HCT116 (cell line): Measurements from ENCODE around the gene NEURL3. TPM values are rescaled to one million over a fixed set of nuclear protein-coding genes. Genes with fewer than 3 reads are reported as not detected.

Experiments
- ATAC-seq: fragments of 200-7000 bp; cut with Tn5 transposase; 2 replicates; pipeline ENCODE4 v1.9.1; 2020; ENCODE audit warnings: mild to moderate bottlenecking, moderate library complexity
- BruUV-seq: library from RNA; stranded (reverse); fragments of 400-500 nt; replicated peaks from 2 replicates; lab custom pipeline; 2021; lab: Mats Ljungman, UMichigan
- CTCF ChIA-PET: fragments of 300-600 bp; sonication (Branson Sonifier 250); formaldehyde crosslinking; loops from one replicate; lab custom pipeline; 2021; ENCODE audit warnings: antibody characterized with exemption; lab: Charles Lee
- POLR2A ChIA-PET: fragments of 300-600, 350-600 bp; sonication (Branson Sonifier 250); formaldehyde crosslinking; loops from one replicate; lab custom pipeline; 2021; ENCODE audit warnings: antibody characterized with exemption; lab: Charles Lee
- RAD21 ChIA-PET, 2 experiments: fragments of 300-600 bp; sonication (Branson Sonifier 250); formaldehyde crosslinking; loops; one replicate each; lab custom pipeline; 2023; ENCODE audit warnings: low total read pairs in 2 of 2; ENCODE audit not compliant: uncharacterized antibody in 2 of 2, unreplicated experiment in 2 of 2, low non-redundant PET in 1 of 2; lab: Charles Lee
- DNase-seq: peaks from one replicate; pipeline ENCODE4 v3.0.0-alpha.2; 2010; ENCODE audit warnings: low read depth, low spot score
- H2AFZ ChIP-seq: fragments of 200-600 bp; shearing (Covaris generic), sonication (generic); 2 replicates; pipeline ENCODE4 v1.6.1; 2017; ENCODE audit warnings: low read depth, mixed run types, mixed read lengths, antibody characterized with exemption, low read length; ENCODE audit not compliant: poor library complexity, severe bottlenecking
- H3K27ac ChIP-seq: 2 replicates; pipeline ENCODE4 v1.5.1; 2012; ENCODE audit warnings: low read depth, low read length
- H3K27me3 ChIP-seq: fragments of 200-600 bp; sonication (generic); 2 replicates; pipeline ENCODE4 v1.6.1; 2016; ENCODE audit warnings: mixed run types, low read length, mixed read lengths; ENCODE audit not compliant: insufficient read depth
- H3K36me3 ChIP-seq, 2 experiments: fragments of 200-500 bp in 1 of 2; fragments of 200-600 bp in 1 of 2; sonication (Bioruptor generic) in 1 of 2; sonication (generic) in 1 of 2; 2 replicates each; pipeline versions ENCODE4 v1.5.1 to v1.6.1; 2014 to 2016; ENCODE audit warnings: low read length in 2 of 2, inconsistent platforms in 1 of 2, mixed read lengths in 1 of 2, mixed run types in 1 of 2; ENCODE audit not compliant: insufficient read depth in 2 of 2, control insufficient read depth in 1 of 2
- H3K4me1 ChIP-seq, 2 experiments: fragments of 200-600 bp in 1 of 2; sonication (generic) in 1 of 2; 2 replicates each; pipeline versions ENCODE4 v1.5.1 to v1.6.1; 2012 to 2017; ENCODE audit warnings: low read length in 2 of 2, inconsistent platforms in 1 of 2, mild to moderate bottlenecking in 1 of 2, mixed read lengths in 1 of 2, mixed run types in 1 of 2, moderate library complexity in 1 of 2; ENCODE audit not compliant: insufficient read depth in 2 of 2, control insufficient read depth in 1 of 2
- H3K4me2 ChIP-seq: fragments of 200-600 bp; sonication (generic); 2 replicates; pipeline ENCODE4 v1.6.1; 2017; ENCODE audit warnings: mixed run types, low read length, mixed read lengths
- H3K4me3 ChIP-seq, 2 experiments: fragments of 200-600 bp in 1 of 2; sonication (generic) in 1 of 2; replicated peaks in 1 of 2; 2 replicates each; pipeline ENCODE4 v1.5.1; 2011 to 2016; ENCODE audit warnings: low read length in 2 of 2, control low read depth in 1 of 2, low read depth in 1 of 2, mild to moderate bottlenecking in 1 of 2, mixed read lengths in 1 of 2, mixed run types in 1 of 2
- H3K79me2 ChIP-seq: fragments of 200-600 bp; sonication (generic); 2 replicates; pipeline ENCODE4 v1.6.1; 2017; ENCODE audit warnings: mild to moderate bottlenecking, mixed run types, low read length, moderate library complexity, mixed read lengths; ENCODE audit not compliant: insufficient read depth
- H3K9ac ChIP-seq: fragments of 200-600 bp; sonication (generic); 2 replicates; pipeline ENCODE4 v1.6.1; 2016; ENCODE audit warnings: low read length, mixed read lengths
- H3K9me2 ChIP-seq: fragments of 200-600 bp; sonication (generic), shearing (Covaris generic); 2 replicates; pipeline ENCODE4 v1.6.1; 2017; ENCODE audit warnings: mixed run types, mild to moderate bottlenecking, moderate library complexity; ENCODE audit not compliant: insufficient read depth
- H3K9me3 ChIP-seq, 2 experiments: fragments of 200-500 bp in 1 of 2; fragments of 200-600 bp in 1 of 2; sonication (Bioruptor generic) in 1 of 2; sonication (generic) in 1 of 2; 2 replicates each; pipeline ENCODE4 v1.6.1; 2014 to 2017; ENCODE audit warnings: low read length in 2 of 2, mixed read lengths in 2 of 2, inconsistent platforms in 1 of 2, low read depth in 1 of 2, mild to moderate bottlenecking in 1 of 2, mixed run types in 1 of 2, moderate library complexity in 1 of 2; ENCODE audit not compliant: control insufficient read depth in 1 of 2, insufficient read depth in 1 of 2
- H4K20me1 ChIP-seq: fragments of 200-600 bp; sonication (generic), shearing (Covaris generic); 2 replicates; pipeline ENCODE4 v1.6.1; 2017; ENCODE audit warnings: mixed run types, mild to moderate bottlenecking, moderate library complexity; ENCODE audit not compliant: insufficient read depth
- CBX3 ChIP-seq: IDR thresholded peaks from 2 replicates; pipeline ENCODE4 v1.6.1; 2012; ENCODE audit warnings: low read depth
- FOSL1 ChIP-seq: IDR thresholded peaks from 2 replicates; pipeline ENCODE4 v1.6.1; 2012; ENCODE audit warnings: low read depth
- SIN3A ChIP-seq: IDR thresholded peaks from 2 replicates; pipeline ENCODE4 v1.6.1; 2012; ENCODE audit warnings: low read depth
- YY1 ChIP-seq: IDR thresholded peaks from 2 replicates; pipeline ENCODE4 v1.6.1; 2011; ENCODE audit warnings: low read length, low read depth, moderate library complexity, mild to moderate bottlenecking; ENCODE audit not compliant: insufficient replicate concordance; ENCODE audit errors: extremely low read depth
- ZFX ChIP-seq: fragments of 450-650 bp; IDR thresholded peaks from 2 replicates; pipeline ENCODE4 v1.6.1; 2017
- intact Hi-C: fragments of 100-400 bp; cut with micrococcal nuclease; formaldehyde crosslinking; loops from 2 replicates; pipeline ENCODE4 v1.10.0; 2022
- total RNA-seq: library from RNA; stranded (reverse); gene quantifications from one replicate; pipeline ENCODE4 v1.2.1, GENCODE V29; 2021; ENCODE audit not compliant: unreplicated experiment

NEURL3 gene
- total RNA-seq, 1 experiment from 2014 or later, result not detected

GRCh38 chr2:96537734-96538486 lies 32.8 kb upstream of the NEURL3 start:
- ChIA-PET CTCF (interaction anchor here (1.6 to 3.8 kb wide), 2 partner anchors 12 kb away, joined by 4 to 22 read pairs; no protein-coding TSS in a partner anchor), POLR2A (interaction anchor here (1.2 kb wide), 1 partner anchor 26 kb away, joined by 3 read pairs; no protein-coding TSS in a partner anchor)
- Histone ChIP-seq H3K4me3 (peak overlapping the region; percentile 66 to 75; a peak in 3 of 4 replicates), H3K36me3 (no peaks in the 10 kb centered on the region), H3K27me3 (no peaks in the 10 kb centered on the region), H3K9me3 (no peaks in the 10 kb centered on the region), H2AFZ (no peak overlapping the region), H3K4me2 (peak overlapping the region; percentile 93), H4K20me1 (no peaks in the 10 kb centered on the region)
- DNase-seq (no peak), ATAC-seq (no peak)
- TF ChIP-seq FOSL1, result no peak
- no peak for TF ChIP-seq YY1
- TF ChIP-seq CBX3, result no peak
- TF ChIP-seq, all 23 proteins: peak for 0
- H3K4me1 ChIP-seq, result peaks cover 12 to 56% of the 10 kb centered on the region in 2 experiments
- peak overlapping the region; percentile 81 for H3K9ac ChIP-seq
- RAD21 ChIA-PET, result no interaction called here
- H3K9me2 ChIP-seq, result no peaks in the 10 kb centered on the region
- no peak overlapping the region for H3K27ac ChIP-seq
- BruUV-seq, result no TSS peak
- intact Hi-C loops, result no loop called here
- H3K79me2 ChIP-seq, result 0 out of 2 replicates have a peak, but pooled peaks cover 3% of the 10 kb centered on the region

GRCh38 chr2:96537066-96537733 lies 32.0 kb upstream of the NEURL3 start:
- peaks cover 16 to 63% of the 10 kb centered on the region in 2 experiments for H3K4me1 ChIP-seq
- TF ChIP-seq YY1, result no peak
- TF ChIP-seq SIN3A, result 0 out of 2 replicates have a peak, but pooled peaks have one; percentile 49
- 0 out of 2 replicates have a peak, but pooled peaks have one; percentile 7 for TF ChIP-seq ZFX
- no peaks in the 10 kb centered on the region for H3K9me2 ChIP-seq
- peak overlapping the region; percentile 93 for H3K4me2 ChIP-seq
- no peaks in the 10 kb centered on the region for H4K20me1 ChIP-seq
- BruUV-seq, result TSS peak; percentile 37
- ChIA-PET RAD21 (no interaction called here), POLR2A (no interaction called here), CTCF (interaction anchor here (1.6 kb wide), 1 partner anchor 13 kb away, joined by 4 read pairs; no protein-coding TSS in a partner anchor)
- peak overlapping the region; percentile 66 to 75 for H3K4me3 ChIP-seq
- H3K9ac ChIP-seq, result peak overlapping the region; percentile 81
- ATAC-seq (peak; percentile 20; the same call in 1 of the 2 replicates), DNase-seq (no peak)
- intact Hi-C loops, result no loop called here
- H3K36me3 ChIP-seq, result no peaks in the 10 kb centered on the region
- H3K27me3 ChIP-seq, result no peaks in the 10 kb centered on the region
- H3K27ac ChIP-seq, result peak overlapping the region; percentile 36; the same call in 1 of the 2 replicates
- H3K79me2 ChIP-seq, result 0 out of 2 replicates have a peak, but pooled peaks cover 3% of the 10 kb centered on the region
- H3K9me3 ChIP-seq, result no peaks in the 10 kb centered on the region
- H2AFZ ChIP-seq, result no peak overlapping the region
